Fibroblast of lung (primary cell): Measurements from ENCODE around the gene ANGPTL3.

ENCODE experiments used
- CTCF ChIP-seq, 2 donors: IDR thresholded peaks in 1 of 2; conservative IDR thresholded peaks in 1 of 2; 1 replicate in 1 of 2; 2 replicates in 1 of 2; pipeline ENCODE4 v1.5.1; 2011 to 2012; ENCODE audit warnings: low read length in 2 of 2, control low read depth in 1 of 2, inconsistent platforms in 1 of 2, low read depth in 1 of 2, mild to moderate bottlenecking in 1 of 2
- EZH2 ChIP-seq: IDR thresholded peaks from 2 replicates; pipeline ENCODE4 v1.5.1; 2012; ENCODE audit warnings: low read length, control low read depth, mild to moderate bottlenecking; ENCODE audit errors: missing control alignments

DNA sequence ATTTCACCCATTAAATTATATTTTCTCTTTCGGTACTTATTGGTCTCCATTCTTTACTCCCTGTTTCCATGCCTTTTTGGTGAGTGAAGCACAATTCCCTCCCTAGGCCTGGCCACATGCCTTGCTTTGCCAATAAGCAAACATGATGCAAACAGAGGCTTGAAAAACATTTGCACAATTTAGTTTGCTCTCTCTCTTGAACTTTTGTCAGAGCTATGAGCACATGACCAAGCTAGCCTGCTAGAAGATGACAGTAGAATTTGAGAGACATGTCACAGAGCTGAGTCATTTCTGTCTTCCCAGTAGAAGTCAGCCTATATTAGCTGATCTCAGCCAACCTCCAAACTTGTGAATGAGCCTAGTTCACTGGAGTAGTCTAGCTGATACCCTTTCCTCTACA, 24.6 kb downstream of the ANGPTL3 start:
- TF ChIP-seq CTCF (conservative IDR thresholded peaks at IDR 0.05 in 1 of 2, IDR thresholded peaks at IDR 0.05 in 1 of 2; ENCODE audit: low read depth in 1 of 2, low read length in 2 of 2) (no peak), EZH2 (no peak)
